Trophoblast cell (in vitro differentiated cells and primary cell): ENCODE data around the gene NPSR1.

Experiments used
- DNase-seq, 2 donors: peaks; one replicate each; pipeline ENCODE4 v3.0.0-alpha.2; 2016
- H2AFZ ChIP-seq: 2 replicates; pipeline ENCODE4 v1.6.1; 2013; ENCODE audit warnings: low read length, moderate library complexity, mild to moderate bottlenecking; ENCODE audit not compliant: insufficient read depth, poor library complexity
- H2AK5ac ChIP-seq: 2 replicates; pipeline ENCODE4 v1.6.1; 2013; ENCODE audit warnings: mild to moderate bottlenecking, low read length
- H2BK120ac ChIP-seq: 2 replicates; pipeline ENCODE4 v1.6.1; 2013; ENCODE audit warnings: low read length, mild to moderate bottlenecking, moderate library complexity; ENCODE audit not compliant: insufficient read depth, poor library complexity
- H2BK12ac ChIP-seq: 2 replicates; pipeline ENCODE4 v1.6.1; 2013; ENCODE audit warnings: mild to moderate bottlenecking, low read length, moderate library complexity
- H2BK5ac ChIP-seq: 2 replicates; pipeline ENCODE4 v1.6.1; 2013; ENCODE audit warnings: low read length, low read depth, moderate library complexity, mild to moderate bottlenecking; ENCODE audit not compliant: poor library complexity
- H3K14ac ChIP-seq: 2 replicates; pipeline ENCODE4 v1.6.1; 2013; ENCODE audit warnings: mild to moderate bottlenecking, low read length
- H3K18ac ChIP-seq: 2 replicates; pipeline ENCODE4 v1.6.1; 2013; ENCODE audit warnings: mild to moderate bottlenecking, low read length
- H3K23ac ChIP-seq: 2 replicates; pipeline ENCODE4 v1.6.1; 2013; ENCODE audit warnings: low read length
- H3K27ac ChIP-seq: 2 replicates; pipeline ENCODE4 v1.5.1; 2013; ENCODE audit warnings: low read depth, mild to moderate bottlenecking, inconsistent platforms, low read length, moderate library complexity
- H3K27me3 ChIP-seq: 2 replicates; pipeline ENCODE4 v1.6.1; 2013; ENCODE audit warnings: inconsistent platforms, mild to moderate bottlenecking, low read length, moderate library complexity; ENCODE audit not compliant: insufficient read depth
- H3K36me3 ChIP-seq, 2 experiments: 1 replicate in 1 of 2; 2 replicates in 1 of 2; pipeline ENCODE4 v1.6.1; 2013; ENCODE audit warnings: low read length in 2 of 2, mild to moderate bottlenecking in 2 of 2, moderate library complexity in 1 of 2; ENCODE audit not compliant: insufficient read depth in 2 of 2, control insufficient read depth in 1 of 2
- H3K4ac ChIP-seq: 2 replicates; pipeline ENCODE4 v1.6.1; 2013; ENCODE audit warnings: low read depth, mild to moderate bottlenecking, low read length, moderate library complexity
- H3K4me1 ChIP-seq, 2 experiments: 1 replicate in 1 of 2; 2 replicates in 1 of 2; pipeline ENCODE4 v1.6.1; 2013; ENCODE audit warnings: low read length in 2 of 2, mild to moderate bottlenecking in 2 of 2, moderate library complexity in 1 of 2; ENCODE audit not compliant: insufficient read depth in 2 of 2, control insufficient read depth in 1 of 2
- H3K4me2 ChIP-seq: 2 replicates; pipeline ENCODE4 v1.6.1; 2013; ENCODE audit warnings: inconsistent platforms, mild to moderate bottlenecking, low read length, moderate library complexity
- H3K4me3 ChIP-seq: 2 replicates; pipeline ENCODE4 v1.5.1; 2013; ENCODE audit warnings: mild to moderate bottlenecking, low read depth, low read length, inconsistent platforms
- H3K79me1 ChIP-seq: one replicate; pipeline ENCODE4 v1.6.1; 2013; ENCODE audit warnings: low read length
- H3K79me2 ChIP-seq: 2 replicates; pipeline ENCODE4 v1.6.1; 2013; ENCODE audit warnings: low read length, mild to moderate bottlenecking; ENCODE audit not compliant: control insufficient read depth, insufficient read depth, poor library complexity
- H3K9ac ChIP-seq: 2 replicates; pipeline ENCODE4 v1.6.1; 2013; ENCODE audit warnings: mild to moderate bottlenecking, low read length
- H3K9me3 ChIP-seq: 2 replicates; pipeline ENCODE4 v1.6.1; 2013; ENCODE audit warnings: low read depth, mild to moderate bottlenecking, control low read depth, inconsistent platforms, low read length; ENCODE audit not compliant: insufficient read depth
- H4K12ac ChIP-seq: 2 replicates; pipeline ENCODE4 v1.6.1; 2013; ENCODE audit warnings: low read depth, mild to moderate bottlenecking, low read length, moderate library complexity
- H4K8ac ChIP-seq: 2 replicates; pipeline ENCODE4 v1.6.1; 2013; ENCODE audit warnings: low read depth, mild to moderate bottlenecking, low read length, moderate library complexity
- H4K91ac ChIP-seq: one replicate; pipeline ENCODE4 v1.6.1; 2013; ENCODE audit warnings: low read depth, mild to moderate bottlenecking, low read length, moderate library complexity
- WGBS: extraction: QIAGEN DNeasy Blood & Tissue Kit; methylation state at CpG from one replicate; pipeline ENCODE4 v1.1.7; 2013; ENCODE audit warnings: missing lambda C conversion rate; ENCODE audit not compliant: insufficient read length, insufficient coverage; ENCODE audit errors: extremely low coverage; 5-methylcytosine and 5-hydroxymethylcytosine counted together

NPSR1 gene

DNA sequence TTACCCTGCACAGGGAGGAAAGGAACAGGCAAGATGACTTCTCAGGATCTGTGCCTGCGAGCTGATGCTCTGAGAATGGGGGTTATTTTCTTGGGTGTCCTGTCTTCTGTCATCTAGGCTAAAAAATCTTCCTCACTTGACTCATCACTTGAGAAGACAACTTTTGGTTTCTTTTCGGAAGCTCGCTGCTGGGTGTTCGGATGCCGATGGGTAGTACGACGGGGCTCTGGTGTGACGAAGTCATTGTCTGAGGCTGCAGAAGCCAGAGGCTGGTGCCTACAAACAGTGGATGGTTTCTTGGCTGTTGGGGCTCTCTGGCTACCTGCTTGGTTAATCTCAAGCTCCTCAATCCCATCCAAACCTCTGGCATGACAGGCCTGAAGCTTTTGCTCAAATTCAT, 92.2 kb downstream of the NPSR1 start:
- no peaks in the 10 kb centered on the region for H3K9me3 ChIP-seq
- H3K27ac ChIP-seq, result no peak overlapping the region
- no peak overlapping the region for H3K9ac ChIP-seq
- H3K4me2 ChIP-seq, result no peak overlapping the region
- H4K12ac ChIP-seq, result no peak overlapping the region
- H2AK5ac ChIP-seq, result no peak overlapping the region
- H2BK12ac ChIP-seq, result no peak overlapping the region
- H3K79me2 ChIP-seq, result no peaks in the 10 kb centered on the region
- WGBS, result no CpG with 5 or more reads among the region's 8 CpGs
- H3K4ac ChIP-seq, result no peak overlapping the region
- H2BK120ac ChIP-seq, result no peak overlapping the region
- H3K4me3 ChIP-seq, result no peak overlapping the region
- no peaks in the 10 kb centered on the region for H3K27me3 ChIP-seq
- H3K14ac ChIP-seq, result no peak overlapping the region
- H4K91ac ChIP-seq, result no peak overlapping the region
- no peaks in the 10 kb centered on the region for H3K79me1 ChIP-seq
- H3K23ac ChIP-seq, result no peak overlapping the region
- H2AFZ ChIP-seq, result no peak overlapping the region
- DNase-seq, result no peak
- H3K18ac ChIP-seq, result no peak overlapping the region
- H3K4me1 ChIP-seq, result peaks cover 0 to 2% of the 10 kb centered on the region in 2 experiments
- H2BK5ac ChIP-seq, result no peak overlapping the region
- H4K8ac ChIP-seq, result no peak overlapping the region
- H3K36me3 ChIP-seq, result no peaks in the 10 kb centered on the region

DNA sequence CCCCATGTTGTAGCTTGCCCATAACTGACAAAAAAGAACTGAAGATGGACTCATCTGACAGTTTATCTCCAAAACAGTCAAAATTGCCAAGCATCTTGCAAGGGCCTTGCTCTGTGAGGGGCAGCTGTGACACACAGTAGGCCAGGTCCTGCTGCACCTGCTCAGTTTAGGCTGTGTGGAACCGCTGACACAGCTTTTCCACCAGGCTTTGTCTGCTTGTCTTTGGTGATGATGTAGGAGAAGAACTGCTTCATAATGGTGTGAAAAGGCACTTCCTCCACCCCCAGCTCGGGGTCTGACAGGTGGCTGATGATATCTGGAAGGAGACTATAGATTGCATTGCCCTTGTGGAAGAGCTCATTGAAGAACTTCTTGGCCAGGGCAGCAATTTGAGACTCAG, 92.6 kb downstream of the NPSR1 start:
- H3K27me3 ChIP-seq, result no peaks in the 10 kb centered on the region
- H3K9me3 ChIP-seq, result no peaks in the 10 kb centered on the region
- no peaks in the 10 kb centered on the region for H3K79me2 ChIP-seq
- H3K4me3 ChIP-seq, result no peak overlapping the region
- H3K36me3 ChIP-seq, result no peaks in the 10 kb centered on the region
- H3K14ac ChIP-seq, result no peak overlapping the region
- H3K9ac ChIP-seq, result no peak overlapping the region
- no peak overlapping the region for H2AFZ ChIP-seq
- no peak for DNase-seq
- no peak overlapping the region for H2BK120ac ChIP-seq
- H3K23ac ChIP-seq, result no peak overlapping the region
- H4K8ac ChIP-seq, result no peak overlapping the region
- H2BK5ac ChIP-seq, result no peak overlapping the region
- no peak overlapping the region for H4K91ac ChIP-seq
- no peak overlapping the region for H3K27ac ChIP-seq
- H2AK5ac ChIP-seq, result no peak overlapping the region
- no peak overlapping the region for H3K4ac ChIP-seq
- H3K4me1 ChIP-seq, result peaks cover 0 to 2% of the 10 kb centered on the region in 2 experiments
- WGBS, result no CpG with 5 or more reads among the region's 2 CpGs
- H3K18ac ChIP-seq, result no peak overlapping the region
- no peak overlapping the region for H4K12ac ChIP-seq
- no peaks in the 10 kb centered on the region for H3K79me1 ChIP-seq
- no peak overlapping the region for H3K4me2 ChIP-seq
- H2BK12ac ChIP-seq, result no peak overlapping the region

- H4K91ac ChIP-seq, result no peak overlapping the region
Observed at GRCh38 chr7:34751725-34752643, 94.0 kb downstream of the NPSR1 start.

GRCh38 chr7:34752929-34753328, 94.9 kb downstream of the NPSR1 start:
- H2BK5ac ChIP-seq, result no peak overlapping the region
- no peaks in the 10 kb centered on the region for H3K79me1 ChIP-seq
- H3K27ac ChIP-seq, result no peak overlapping the region
- no peak overlapping the region for H3K4me3 ChIP-seq
- H2AFZ ChIP-seq, result no peak overlapping the region
- no peaks in the 10 kb centered on the region for H3K9me3 ChIP-seq
- no peaks in the 10 kb centered on the region for H3K27me3 ChIP-seq
- no peak overlapping the region for H4K8ac ChIP-seq
- DNase-seq, result no peak
- no CpG with 5 or more reads among the region's 3 CpGs for WGBS
- no peak overlapping the region for H3K4ac ChIP-seq
- no peak overlapping the region for H3K14ac ChIP-seq
- no peak overlapping the region for H2AK5ac ChIP-seq
- no peak overlapping the region for H3K18ac ChIP-seq
- H2BK120ac ChIP-seq, result no peak overlapping the region
- no peak overlapping the region for H3K23ac ChIP-seq
- H3K4me2 ChIP-seq, result no peak overlapping the region
- no peaks in the 10 kb centered on the region for H3K36me3 ChIP-seq
- no peak overlapping the region for H3K9ac ChIP-seq
- no peaks in the 10 kb centered on the region for H3K79me2 ChIP-seq
- H4K91ac ChIP-seq, result no peak overlapping the region
- H4K12ac ChIP-seq, result no peak overlapping the region
- H3K4me1 ChIP-seq, result peaks cover 0 to 2% of the 10 kb centered on the region in 2 experiments
- no peak overlapping the region for H2BK12ac ChIP-seq

More at GRCh38 chr7:34751725-34752643, 94.0 kb downstream of the NPSR1 start:
- Histone ChIP-seq H2AK5ac (no peak overlapping the region), H3K14ac (no peak overlapping the region), H3K79me1 (no peaks in the 10 kb centered on the region), H4K12ac (no peak overlapping the region), H3K4me1 (peaks cover 0 to 2% of the 10 kb centered on the region in 2 experiments), H3K23ac (no peak overlapping the region), H3K79me2 (no peaks in the 10 kb centered on the region), H2BK5ac (no peak overlapping the region), H3K27ac (no peak overlapping the region), H3K9ac (no peak overlapping the region), H2BK12ac (no peak overlapping the region), H4K8ac (no peak overlapping the region), H3K9me3 (no peaks in the 10 kb centered on the region), H3K4me3 (no peak overlapping the region), H2BK120ac (no peak overlapping the region), H3K36me3 (no peaks in the 10 kb centered on the region), H3K4me2 (no peak overlapping the region), H3K4ac (no peak overlapping the region), H2AFZ (no peak overlapping the region), H3K27me3 (no peaks in the 10 kb centered on the region), H3K18ac (no peak overlapping the region)
- no peak for DNase-seq
- no CpG with 5 or more reads among the region's 11 CpGs for WGBS
